ENCODE measurements around the gene CYB5R2.

Gene CYB5R2

DNA sequence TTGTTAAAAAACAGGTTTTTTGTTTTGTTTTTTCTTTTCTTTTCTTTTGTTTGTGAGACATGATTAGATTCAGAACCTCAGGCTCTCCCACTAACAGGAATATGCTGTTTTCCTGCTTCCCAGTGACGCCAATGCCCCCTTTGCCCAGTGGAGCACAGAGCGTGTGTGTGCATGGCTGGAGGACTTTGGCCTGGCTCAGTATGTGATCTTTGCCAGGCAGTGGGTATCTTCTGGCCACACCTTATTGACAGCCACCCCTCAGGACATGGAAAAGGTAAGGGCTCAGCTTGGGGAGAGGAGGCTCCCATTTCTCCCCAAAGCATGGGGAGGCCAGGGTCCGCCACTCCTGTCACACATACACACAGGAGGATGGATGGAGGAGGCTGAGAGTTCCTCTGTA is 25.0 kb downstream of the CYB5R2 start:
- no peak for TF ChIP-seq EGR1 (IDR thresholded peaks at IDR 0.05)
- no peak for TF ChIP-seq CREB1 (IDR thresholded peaks at IDR 0.05; ENCODE audit: low read depth)
- TF ChIP-seq FOXM1 (IDR thresholded peaks at IDR 0.05; ENCODE audit: borderline replicate concordance, low read depth), result no peak
- TF ChIP-seq ZBTB7A (IDR thresholded peaks at IDR 0.05; ENCODE audit: low read depth), result no peak
- TF ChIP-seq EP300 (IDR thresholded peaks at IDR 0.05; ENCODE audit: borderline replicate concordance), result no peak
- TF ChIP-seq, protein P1, sequence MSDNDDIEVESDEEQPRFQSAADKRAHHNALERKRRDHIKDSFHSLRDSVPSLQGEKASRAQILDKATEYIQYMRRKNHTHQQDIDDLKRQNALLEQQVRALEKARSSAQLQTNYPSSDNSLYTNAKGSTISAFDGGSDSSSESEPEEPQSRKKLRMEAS (IDR thresholded peaks at IDR 0.05), result no peak
- TF ChIP-seq YY1 (IDR thresholded peaks at IDR 0.05; ENCODE audit: low read depth), result no peak
- TF ChIP-seq CEBPB (IDR thresholded peaks at IDR 0.05), result no peak
- TF ChIP-seq NFIC (IDR thresholded peaks at IDR 0.05), result no peak
- no peak for TF ChIP-seq TCF12 (IDR thresholded peaks at IDR 0.05; ENCODE audit: low read depth)
- TF ChIP-seq TAF1 (IDR thresholded peaks at IDR 0.05; ENCODE audit: low read depth), result no peak
- TF ChIP-seq, protein P2, sequence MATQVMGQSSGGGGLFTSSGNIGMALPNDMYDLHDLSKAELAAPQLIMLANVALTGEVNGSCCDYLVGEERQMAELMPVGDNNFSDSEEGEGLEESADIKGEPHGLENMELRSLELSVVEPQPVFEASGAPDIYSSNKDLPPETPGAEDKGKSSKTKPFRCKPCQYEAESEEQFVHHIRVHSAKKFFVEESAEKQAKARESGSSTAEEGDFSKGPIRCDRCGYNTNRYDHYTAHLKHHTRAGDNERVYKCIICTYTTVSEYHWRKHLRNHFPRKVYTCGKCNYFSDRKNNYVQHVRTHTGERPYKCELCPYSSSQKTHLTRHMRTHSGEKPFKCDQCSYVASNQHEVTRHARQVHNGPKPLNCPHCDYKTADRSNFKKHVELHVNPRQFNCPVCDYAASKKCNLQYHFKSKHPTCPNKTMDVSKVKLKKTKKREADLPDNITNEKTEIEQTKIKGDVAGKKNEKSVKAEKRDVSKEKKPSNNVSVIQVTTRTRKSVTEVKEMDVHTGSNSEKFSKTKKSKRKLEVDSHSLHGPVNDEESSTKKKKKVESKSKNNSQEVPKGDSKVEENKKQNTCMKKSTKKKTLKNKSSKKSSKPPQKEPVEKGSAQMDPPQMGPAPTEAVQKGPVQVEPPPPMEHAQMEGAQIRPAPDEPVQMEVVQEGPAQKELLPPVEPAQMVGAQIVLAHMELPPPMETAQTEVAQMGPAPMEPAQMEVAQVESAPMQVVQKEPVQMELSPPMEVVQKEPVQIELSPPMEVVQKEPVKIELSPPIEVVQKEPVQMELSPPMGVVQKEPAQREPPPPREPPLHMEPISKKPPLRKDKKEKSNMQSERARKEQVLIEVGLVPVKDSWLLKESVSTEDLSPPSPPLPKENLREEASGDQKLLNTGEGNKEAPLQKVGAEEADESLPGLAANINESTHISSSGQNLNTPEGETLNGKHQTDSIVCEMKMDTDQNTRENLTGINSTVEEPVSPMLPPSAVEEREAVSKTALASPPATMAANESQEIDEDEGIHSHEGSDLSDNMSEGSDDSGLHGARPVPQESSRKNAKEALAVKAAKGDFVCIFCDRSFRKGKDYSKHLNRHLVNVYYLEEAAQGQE (IDR thresholded peaks at IDR 0.05; ENCODE audit: low read depth), result no peak
- TF ChIP-seq TEAD4 (IDR thresholded peaks at IDR 0.05), result no peak
- TF ChIP-seq RAD21 (IDR thresholded peaks at IDR 0.05; ENCODE audit: low read depth), result no peak
- TF ChIP-seq, protein P3, sequence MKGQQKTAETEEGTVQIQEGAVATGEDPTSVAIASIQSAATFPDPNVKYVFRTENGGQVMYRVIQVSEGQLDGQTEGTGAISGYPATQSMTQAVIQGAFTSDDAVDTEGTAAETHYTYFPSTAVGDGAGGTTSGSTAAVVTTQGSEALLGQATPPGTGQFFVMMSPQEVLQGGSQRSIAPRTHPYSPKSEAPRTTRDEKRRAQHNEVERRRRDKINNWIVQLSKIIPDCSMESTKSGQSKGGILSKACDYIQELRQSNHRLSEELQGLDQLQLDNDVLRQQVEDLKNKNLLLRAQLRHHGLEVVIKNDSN (IDR thresholded peaks at IDR 0.05), result no peak

DNA sequence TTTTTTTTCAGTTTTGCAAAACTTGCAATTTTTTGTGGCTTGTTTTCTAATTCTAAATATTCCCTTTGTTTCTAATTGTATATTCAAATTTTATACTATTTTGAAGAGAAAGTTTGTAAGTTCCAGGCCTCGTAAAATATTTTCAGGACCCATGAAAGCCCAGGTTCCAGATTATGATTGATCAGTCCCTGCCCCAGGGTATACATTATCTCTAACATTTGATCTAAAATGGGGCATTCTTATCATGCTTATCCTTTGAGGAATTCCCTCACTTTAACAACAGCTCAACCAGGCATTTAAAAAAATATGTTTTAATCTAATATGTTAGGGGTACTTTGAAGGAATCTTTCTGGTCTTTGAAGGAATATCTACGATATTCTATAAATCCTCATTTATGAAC is 26.4 kb downstream of the CYB5R2 start:
- TF ChIP-seq NFIC (IDR thresholded peaks at IDR 0.05) (no peak), YY1 (IDR thresholded peaks at IDR 0.05; ENCODE audit: low read depth) (no peak), CREB1 (IDR thresholded peaks at IDR 0.05; ENCODE audit: low read depth) (no peak), ZBTB7A (IDR thresholded peaks at IDR 0.05; ENCODE audit: low read depth) (no peak), TEAD4 (IDR thresholded peaks at IDR 0.05) (no peak), TAF1 (IDR thresholded peaks at IDR 0.05; ENCODE audit: low read depth) (no peak), CEBPB (IDR thresholded peaks at IDR 0.05) (no peak), FOXM1 (IDR thresholded peaks at IDR 0.05; ENCODE audit: borderline replicate concordance, low read depth) (no peak), EGR1 (IDR thresholded peaks at IDR 0.05) (no peak), TCF12 (IDR thresholded peaks at IDR 0.05; ENCODE audit: low read depth) (no peak), EP300 (IDR thresholded peaks at IDR 0.05; ENCODE audit: borderline replicate concordance) (no peak), RAD21 (IDR thresholded peaks at IDR 0.05; ENCODE audit: low read depth) (no peak)
- TF ChIP-seq, protein P2 (IDR thresholded peaks at IDR 0.05; ENCODE audit: low read depth), result no peak
- TF ChIP-seq, protein P1 (IDR thresholded peaks at IDR 0.05), result no peak
- TF ChIP-seq, protein P3 (IDR thresholded peaks at IDR 0.05), result no peak

DNA sequence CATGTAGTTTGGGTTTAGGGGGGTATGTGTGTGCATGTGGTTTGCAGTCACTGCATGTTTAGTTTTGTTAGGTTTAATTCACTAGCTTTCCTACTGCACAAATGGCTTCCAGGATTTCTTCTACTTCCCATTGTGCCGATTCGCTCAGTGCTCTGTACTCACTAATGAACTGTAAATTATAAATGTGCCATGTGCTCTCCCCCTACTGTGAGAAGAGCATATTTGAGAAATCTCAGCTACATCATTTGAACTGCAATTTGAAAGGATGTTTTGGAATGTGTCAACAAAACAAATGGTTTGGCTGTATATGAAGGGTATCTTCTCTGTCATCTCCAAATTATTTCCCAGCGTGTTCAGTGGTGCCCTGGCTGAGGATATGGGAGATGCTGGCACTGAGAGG is 28.1 kb downstream of the CYB5R2 start:
- TF ChIP-seq, protein P3 (IDR thresholded peaks at IDR 0.05), result no peak
- TF ChIP-seq EP300 (IDR thresholded peaks at IDR 0.05; ENCODE audit: borderline replicate concordance), result no peak
- no peak for TF ChIP-seq TEAD4 (IDR thresholded peaks at IDR 0.05)
- no peak for TF ChIP-seq CEBPB (IDR thresholded peaks at IDR 0.05)
- TF ChIP-seq NFIC (IDR thresholded peaks at IDR 0.05), result no peak
- TF ChIP-seq CREB1 (IDR thresholded peaks at IDR 0.05; ENCODE audit: low read depth), result no peak

DNA sequence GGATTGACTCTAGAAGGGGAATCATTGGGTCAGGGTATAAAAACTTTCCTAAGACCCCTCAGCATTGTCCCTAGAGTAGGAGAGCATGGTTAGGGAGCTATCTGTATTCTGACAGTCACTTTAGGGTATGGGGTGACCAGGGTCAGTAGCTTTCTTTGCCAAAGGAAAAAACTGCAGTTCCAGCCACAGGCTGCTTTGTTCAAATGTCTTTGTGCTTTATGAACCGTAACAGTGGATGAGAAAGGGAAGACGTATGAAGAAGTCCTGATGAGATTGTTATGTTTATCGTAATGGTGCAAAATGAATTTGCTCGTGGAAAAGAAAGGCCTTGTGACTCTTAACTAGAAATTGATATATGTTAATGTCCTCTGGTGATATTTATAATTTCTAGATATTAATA is 30.0 kb downstream of the CYB5R2 start:
- TF ChIP-seq TEAD4 (IDR thresholded peaks at IDR 0.05), result no peak
- no peak for TF ChIP-seq RAD21 (IDR thresholded peaks at IDR 0.05; ENCODE audit: low read depth)
- TF ChIP-seq CREB1 (IDR thresholded peaks at IDR 0.05; ENCODE audit: low read depth), result no peak
- TF ChIP-seq EP300 (IDR thresholded peaks at IDR 0.05; ENCODE audit: borderline replicate concordance), result no peak
- TF ChIP-seq TCF12 (IDR thresholded peaks at IDR 0.05; ENCODE audit: low read depth), result no peak
- TF ChIP-seq, protein P3 (IDR thresholded peaks at IDR 0.05), result no peak
- TF ChIP-seq, protein P1 (IDR thresholded peaks at IDR 0.05), result no peak
- no peak for TF ChIP-seq YY1 (IDR thresholded peaks at IDR 0.05; ENCODE audit: low read depth)

DNA sequence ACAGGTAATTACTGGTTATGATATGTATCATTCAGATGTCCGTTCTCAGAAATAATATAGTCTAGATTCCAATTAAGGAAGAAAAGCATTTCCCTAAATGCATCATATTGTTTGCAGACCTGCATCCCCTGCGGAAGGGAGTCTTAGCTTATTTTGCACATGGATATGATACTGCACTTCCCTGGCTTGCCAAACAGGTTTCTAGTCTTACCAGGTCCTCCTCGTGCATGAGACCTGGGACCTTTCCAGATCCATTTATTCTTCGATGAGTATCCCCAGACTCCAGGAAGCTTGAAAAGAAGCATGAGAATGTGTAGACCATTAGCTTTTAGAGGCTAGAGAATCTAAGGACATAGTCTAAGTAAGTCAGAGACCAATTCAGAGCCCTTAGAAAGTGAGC is 30.6 kb downstream of the CYB5R2 start:
- TF ChIP-seq, protein P1 (IDR thresholded peaks at IDR 0.05), result 0 out of 2 replicates have a peak, but pooled peaks have one; percentile 23
- no peak for TF ChIP-seq TAF1 (IDR thresholded peaks at IDR 0.05; ENCODE audit: low read depth)
